B cell (primary cell): ENCODE results near the gene S1PR5.

Experiments
- EZH2 ChIP-seq: IDR thresholded peaks from 2 replicates; pipeline ENCODE4 v1.6.1; 2012; ENCODE audit warnings: borderline replicate concordance, low read depth, mild to moderate bottlenecking, moderate library complexity, low read length; ENCODE audit not compliant: insufficient read depth, poor library complexity, severe bottlenecking
- TF ChIP-seq, protein P1 (sequence below): fragments of 200-600 bp; IDR thresholded peaks from one replicate; pipeline ENCODE4 v1.8.0; 2022; ENCODE audit warnings: antibody characterized with exemption, mild to moderate bottlenecking

DNA sequence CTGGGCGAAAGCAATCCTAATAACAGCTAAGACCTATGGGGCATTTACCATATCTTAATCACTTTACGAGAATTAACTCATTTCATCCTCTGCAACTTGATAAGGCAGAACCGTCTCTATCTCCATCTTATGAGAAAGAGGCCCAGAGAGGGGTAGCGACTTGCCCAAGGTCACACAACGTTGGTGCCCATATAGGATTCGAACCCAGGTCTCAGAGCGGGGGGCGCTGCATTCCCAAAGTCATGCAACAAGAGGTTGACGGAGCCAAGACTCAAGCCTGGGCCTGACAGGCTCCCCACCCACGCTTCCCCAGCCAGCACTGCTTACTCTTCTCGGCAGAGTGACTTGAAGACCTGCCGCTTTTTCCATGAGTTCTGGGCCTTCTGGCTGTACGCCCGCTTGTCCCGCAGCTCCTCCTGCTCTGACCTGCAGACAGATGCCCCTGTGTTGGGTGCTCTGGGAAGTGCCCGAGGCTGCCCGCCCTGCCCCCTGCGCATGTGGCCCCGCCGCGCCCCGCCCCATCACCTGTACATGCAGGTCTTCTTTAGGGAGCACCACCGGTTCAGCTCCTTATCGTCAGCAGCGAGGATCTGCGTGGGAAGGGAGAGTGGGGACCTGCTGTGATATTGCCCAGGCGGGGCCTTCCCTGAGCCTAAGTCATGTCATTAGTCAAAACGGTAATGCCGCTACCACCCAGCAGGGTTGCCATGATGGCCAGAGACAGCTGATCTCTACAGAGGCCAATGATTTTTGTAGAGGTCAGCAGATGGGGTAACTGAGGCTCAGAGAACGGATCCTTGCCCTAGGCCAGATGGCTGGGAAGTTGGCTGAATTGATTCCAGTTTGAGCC is 37.7 kb upstream of the S1PR5 start:
- TF ChIP-seq, protein P1, sequence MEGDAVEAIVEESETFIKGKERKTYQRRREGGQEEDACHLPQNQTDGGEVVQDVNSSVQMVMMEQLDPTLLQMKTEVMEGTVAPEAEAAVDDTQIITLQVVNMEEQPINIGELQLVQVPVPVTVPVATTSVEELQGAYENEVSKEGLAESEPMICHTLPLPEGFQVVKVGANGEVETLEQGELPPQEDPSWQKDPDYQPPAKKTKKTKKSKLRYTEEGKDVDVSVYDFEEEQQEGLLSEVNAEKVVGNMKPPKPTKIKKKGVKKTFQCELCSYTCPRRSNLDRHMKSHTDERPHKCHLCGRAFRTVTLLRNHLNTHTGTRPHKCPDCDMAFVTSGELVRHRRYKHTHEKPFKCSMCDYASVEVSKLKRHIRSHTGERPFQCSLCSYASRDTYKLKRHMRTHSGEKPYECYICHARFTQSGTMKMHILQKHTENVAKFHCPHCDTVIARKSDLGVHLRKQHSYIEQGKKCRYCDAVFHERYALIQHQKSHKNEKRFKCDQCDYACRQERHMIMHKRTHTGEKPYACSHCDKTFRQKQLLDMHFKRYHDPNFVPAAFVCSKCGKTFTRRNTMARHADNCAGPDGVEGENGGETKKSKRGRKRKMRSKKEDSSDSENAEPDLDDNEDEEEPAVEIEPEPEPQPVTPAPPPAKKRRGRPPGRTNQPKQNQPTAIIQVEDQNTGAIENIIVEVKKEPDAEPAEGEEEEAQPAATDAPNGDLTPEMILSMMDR, result no peak
- no peak for TF ChIP-seq EZH2
